Measurements from ENCODE around the gene UVSSA. TPM values are rescaled to one million over a fixed set of nuclear protein-coding genes. Genes with fewer than 3 reads are reported as not detected.
"Not testable (repeated sequence)": the region's sequence is repeated elsewhere in the genome, so short reads cannot be mapped to it uniquely, and the experiment has no call there.

Gene UVSSA
- total and polyA plus RNA-seq, 2 donors (not counting 1 experiment from before 2014, with no cell fraction given) = 4.6 to 7.6 TPM

DNA sequence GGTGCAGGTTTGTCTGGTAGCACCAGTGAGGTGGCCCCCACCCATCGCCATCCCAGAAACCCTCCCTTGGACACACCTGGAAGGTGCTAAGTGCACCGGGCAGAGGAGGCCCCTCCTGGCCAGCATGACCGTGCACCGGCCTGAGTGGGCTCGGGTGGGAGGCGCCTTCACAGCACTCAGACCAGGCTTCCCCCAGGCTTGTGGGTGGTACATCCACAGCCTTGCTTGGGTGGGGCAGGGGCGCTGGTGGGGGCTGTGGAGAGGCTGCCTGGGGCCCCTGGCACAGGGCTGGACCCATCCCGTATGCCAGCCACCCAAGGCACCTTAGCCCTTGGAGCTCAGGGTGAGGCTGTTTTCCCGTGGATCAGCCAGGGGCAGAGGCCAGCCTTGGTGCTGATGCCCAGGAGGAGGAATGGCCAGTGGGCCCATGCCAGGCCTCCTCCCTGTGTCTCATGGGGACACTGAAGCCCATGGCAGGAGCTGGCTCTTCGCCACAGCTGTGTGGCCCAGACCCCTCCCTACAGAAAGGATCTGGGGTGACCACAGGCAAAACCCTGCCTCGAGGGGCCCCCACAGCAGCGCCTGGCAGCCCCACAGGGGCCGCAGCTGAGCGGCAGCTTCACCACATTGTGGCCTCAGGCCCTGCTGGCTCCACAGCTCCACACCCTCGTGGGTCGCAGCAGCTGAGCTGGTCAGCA lies 37.8 kb downstream of the UVSSA start:
- H3K4me2 ChIP-seq (ENCODE audit: extremely low read depth, insufficient read depth, low read length) = no peak overlapping the region
- no peaks in the 10 kb centered on the region for H3K27me3 ChIP-seq (ENCODE audit: control insufficient read depth, insufficient read depth, low read length)
- DNase-seq (ENCODE audit: low read depth in 2 of 2) = no peak
- H2AFZ ChIP-seq (ENCODE audit: low read length) = no peak overlapping the region
- H3K4me3 ChIP-seq (replicated peaks in 1 of 4; ENCODE audit: control extremely low read depth in 1 of 4, insufficient read depth in 1 of 4, low read depth in 3 of 4, low read length in 4 of 4) = no peak overlapping the region
- no peak overlapping the region for H3K27ac ChIP-seq (ENCODE audit: insufficient read depth, low read length)
- no peaks in the 10 kb centered on the region for H4K20me1 ChIP-seq (ENCODE audit: control insufficient read depth, extremely low read depth, insufficient read depth, low read length)
- no peak overlapping the region for H3K9ac ChIP-seq (ENCODE audit: insufficient read depth, low read length)
- H3K9me3 ChIP-seq (ENCODE audit: control insufficient read depth, insufficient read depth, low read depth, low read length) = no peaks in the 10 kb centered on the region
- no peaks in the 10 kb centered on the region for H3K4me1 ChIP-seq (ENCODE audit: control insufficient read depth, extremely low read depth, insufficient read depth, low read length)
- no peaks in the 10 kb centered on the region for H3K36me3 ChIP-seq (ENCODE audit: control insufficient read depth, insufficient read depth, low read length)
- H3K79me2 ChIP-seq (ENCODE audit: control insufficient read depth, insufficient read depth, low read length) = no peaks in the 10 kb centered on the region
- TF ChIP-seq, protein P1, sequence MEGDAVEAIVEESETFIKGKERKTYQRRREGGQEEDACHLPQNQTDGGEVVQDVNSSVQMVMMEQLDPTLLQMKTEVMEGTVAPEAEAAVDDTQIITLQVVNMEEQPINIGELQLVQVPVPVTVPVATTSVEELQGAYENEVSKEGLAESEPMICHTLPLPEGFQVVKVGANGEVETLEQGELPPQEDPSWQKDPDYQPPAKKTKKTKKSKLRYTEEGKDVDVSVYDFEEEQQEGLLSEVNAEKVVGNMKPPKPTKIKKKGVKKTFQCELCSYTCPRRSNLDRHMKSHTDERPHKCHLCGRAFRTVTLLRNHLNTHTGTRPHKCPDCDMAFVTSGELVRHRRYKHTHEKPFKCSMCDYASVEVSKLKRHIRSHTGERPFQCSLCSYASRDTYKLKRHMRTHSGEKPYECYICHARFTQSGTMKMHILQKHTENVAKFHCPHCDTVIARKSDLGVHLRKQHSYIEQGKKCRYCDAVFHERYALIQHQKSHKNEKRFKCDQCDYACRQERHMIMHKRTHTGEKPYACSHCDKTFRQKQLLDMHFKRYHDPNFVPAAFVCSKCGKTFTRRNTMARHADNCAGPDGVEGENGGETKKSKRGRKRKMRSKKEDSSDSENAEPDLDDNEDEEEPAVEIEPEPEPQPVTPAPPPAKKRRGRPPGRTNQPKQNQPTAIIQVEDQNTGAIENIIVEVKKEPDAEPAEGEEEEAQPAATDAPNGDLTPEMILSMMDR (conservative IDR thresholded peaks at IDR 0.05 in 1 of 2, IDR thresholded peaks at IDR 0.05 in 1 of 2; ENCODE audit: low read depth in 1 of 2, low read length in 2 of 2) = no peak
- TF ChIP-seq EZH2 (IDR thresholded peaks at IDR 0.05; ENCODE audit: low read length, missing control alignments) = no peak

- no peak for DNase-seq (ENCODE audit: low read depth in 2 of 2)
- H3K4me3 ChIP-seq (replicated peaks in 1 of 4; ENCODE audit: control extremely low read depth in 1 of 4, insufficient read depth in 1 of 4, low read depth in 3 of 4, low read length in 4 of 4) = no peak overlapping the region
- no peaks in the 10 kb centered on the region for H3K9me3 ChIP-seq (ENCODE audit: control insufficient read depth, insufficient read depth, low read depth, low read length)
These were observed 38.6 kb downstream of the UVSSA start for GRCh38 chr4:1385373-1386340.

DNA sequence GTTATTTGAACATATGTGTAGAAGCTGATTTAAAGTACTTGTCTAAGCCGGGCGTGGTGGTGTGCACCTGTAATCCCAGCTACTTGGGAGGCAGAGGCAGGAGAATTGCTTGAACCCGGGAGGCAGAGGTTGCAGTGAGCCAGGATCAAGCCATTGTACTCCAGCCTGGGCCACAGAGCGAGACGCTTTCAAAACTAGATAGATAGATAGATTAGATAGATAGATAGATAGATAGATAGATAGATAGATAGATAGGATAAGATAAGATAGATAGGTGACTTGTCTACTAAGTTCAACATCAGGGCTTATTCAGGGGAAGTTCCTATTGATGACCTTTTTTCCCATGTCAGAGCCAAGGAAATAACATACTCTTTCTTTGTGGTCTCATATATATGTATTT lies 46.4 kb downstream of the UVSSA start:
- not testable (repeated sequence) for H3K79me2 ChIP-seq (ENCODE audit: control insufficient read depth, insufficient read depth, low read length); H4K20me1 ChIP-seq (ENCODE audit: control insufficient read depth, extremely low read depth, insufficient read depth, low read length); DNase-seq (ENCODE audit: low read depth in 2 of 2); H3K27me3 ChIP-seq (ENCODE audit: control insufficient read depth, insufficient read depth, low read length); H3K4me2 ChIP-seq (ENCODE audit: extremely low read depth, insufficient read depth, low read length); H3K9me3 ChIP-seq (ENCODE audit: control insufficient read depth, insufficient read depth, low read depth, low read length); H2AFZ ChIP-seq (ENCODE audit: low read length); H3K4me3 ChIP-seq (replicated peaks in 1 of 4; ENCODE audit: control extremely low read depth in 1 of 4, insufficient read depth in 1 of 4, low read depth in 3 of 4, low read length in 4 of 4); H3K36me3 ChIP-seq (ENCODE audit: control insufficient read depth, insufficient read depth, low read length); H3K9ac ChIP-seq (ENCODE audit: insufficient read depth, low read length); H3K4me1 ChIP-seq (ENCODE audit: control insufficient read depth, extremely low read depth, insufficient read depth, low read length); H3K27ac ChIP-seq (ENCODE audit: insufficient read depth, low read length)

More at GRCh38 chr4:1385373-1386340, 38.6 kb downstream of the UVSSA start:
- Histone ChIP-seq H3K27me3 (ENCODE audit: control insufficient read depth, insufficient read depth, low read length) (no peaks in the 10 kb centered on the region), H3K27ac (ENCODE audit: insufficient read depth, low read length) (no peak overlapping the region), H2AFZ (ENCODE audit: low read length) (no peak overlapping the region), H4K20me1 (ENCODE audit: control insufficient read depth, extremely low read depth, insufficient read depth, low read length) (no peaks in the 10 kb centered on the region), H3K4me2 (ENCODE audit: extremely low read depth, insufficient read depth, low read length) (no peak overlapping the region), H3K9ac (ENCODE audit: insufficient read depth, low read length) (no peak overlapping the region), H3K36me3 (ENCODE audit: control insufficient read depth, insufficient read depth, low read length) (no peaks in the 10 kb centered on the region), H3K4me1 (ENCODE audit: control insufficient read depth, extremely low read depth, insufficient read depth, low read length) (no peaks in the 10 kb centered on the region), H3K79me2 (ENCODE audit: control insufficient read depth, insufficient read depth, low read length) (no peaks in the 10 kb centered on the region)
- TF ChIP-seq EZH2 (IDR thresholded peaks at IDR 0.05; ENCODE audit: low read length, missing control alignments) = no peak
- TF ChIP-seq, protein P1 (conservative IDR thresholded peaks at IDR 0.05 in 1 of 2, IDR thresholded peaks at IDR 0.05 in 1 of 2; ENCODE audit: low read depth in 1 of 2, low read length in 2 of 2) = no peak

Measured in fibroblast of lung (primary cell).